Fibroblast of mammary gland (primary cell): ENCODE results near the gene APC2.

Source experiments
- DNase-seq: peaks from one replicate; pipeline ENCODE4 v3.0.0-alpha.2; 2010; ENCODE audit warnings: low read depth
- H3K4me3 ChIP-seq: 2 replicates; pipeline ENCODE4 v1.5.1; 2011; ENCODE audit warnings: low read depth, mild to moderate bottlenecking, low read length, moderate library complexity; ENCODE audit not compliant: control insufficient read depth
- TF ChIP-seq, protein P1 (sequence below): conservative IDR thresholded peaks from 2 replicates; pipeline ENCODE4 v1.5.1; 2011; ENCODE audit warnings: low read depth, low read length, inconsistent platforms; ENCODE audit not compliant: control insufficient read depth, insufficient read depth

APC2 gene

GRCh38 chr19:1503089-1503924 is 53.4 kb downstream of the APC2 start:
- no peak overlapping the region for H3K4me3 ChIP-seq
- TF ChIP-seq, protein P1, sequence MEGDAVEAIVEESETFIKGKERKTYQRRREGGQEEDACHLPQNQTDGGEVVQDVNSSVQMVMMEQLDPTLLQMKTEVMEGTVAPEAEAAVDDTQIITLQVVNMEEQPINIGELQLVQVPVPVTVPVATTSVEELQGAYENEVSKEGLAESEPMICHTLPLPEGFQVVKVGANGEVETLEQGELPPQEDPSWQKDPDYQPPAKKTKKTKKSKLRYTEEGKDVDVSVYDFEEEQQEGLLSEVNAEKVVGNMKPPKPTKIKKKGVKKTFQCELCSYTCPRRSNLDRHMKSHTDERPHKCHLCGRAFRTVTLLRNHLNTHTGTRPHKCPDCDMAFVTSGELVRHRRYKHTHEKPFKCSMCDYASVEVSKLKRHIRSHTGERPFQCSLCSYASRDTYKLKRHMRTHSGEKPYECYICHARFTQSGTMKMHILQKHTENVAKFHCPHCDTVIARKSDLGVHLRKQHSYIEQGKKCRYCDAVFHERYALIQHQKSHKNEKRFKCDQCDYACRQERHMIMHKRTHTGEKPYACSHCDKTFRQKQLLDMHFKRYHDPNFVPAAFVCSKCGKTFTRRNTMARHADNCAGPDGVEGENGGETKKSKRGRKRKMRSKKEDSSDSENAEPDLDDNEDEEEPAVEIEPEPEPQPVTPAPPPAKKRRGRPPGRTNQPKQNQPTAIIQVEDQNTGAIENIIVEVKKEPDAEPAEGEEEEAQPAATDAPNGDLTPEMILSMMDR: peak; percentile 55
- peak; percentile 27 for DNase-seq

DNA sequence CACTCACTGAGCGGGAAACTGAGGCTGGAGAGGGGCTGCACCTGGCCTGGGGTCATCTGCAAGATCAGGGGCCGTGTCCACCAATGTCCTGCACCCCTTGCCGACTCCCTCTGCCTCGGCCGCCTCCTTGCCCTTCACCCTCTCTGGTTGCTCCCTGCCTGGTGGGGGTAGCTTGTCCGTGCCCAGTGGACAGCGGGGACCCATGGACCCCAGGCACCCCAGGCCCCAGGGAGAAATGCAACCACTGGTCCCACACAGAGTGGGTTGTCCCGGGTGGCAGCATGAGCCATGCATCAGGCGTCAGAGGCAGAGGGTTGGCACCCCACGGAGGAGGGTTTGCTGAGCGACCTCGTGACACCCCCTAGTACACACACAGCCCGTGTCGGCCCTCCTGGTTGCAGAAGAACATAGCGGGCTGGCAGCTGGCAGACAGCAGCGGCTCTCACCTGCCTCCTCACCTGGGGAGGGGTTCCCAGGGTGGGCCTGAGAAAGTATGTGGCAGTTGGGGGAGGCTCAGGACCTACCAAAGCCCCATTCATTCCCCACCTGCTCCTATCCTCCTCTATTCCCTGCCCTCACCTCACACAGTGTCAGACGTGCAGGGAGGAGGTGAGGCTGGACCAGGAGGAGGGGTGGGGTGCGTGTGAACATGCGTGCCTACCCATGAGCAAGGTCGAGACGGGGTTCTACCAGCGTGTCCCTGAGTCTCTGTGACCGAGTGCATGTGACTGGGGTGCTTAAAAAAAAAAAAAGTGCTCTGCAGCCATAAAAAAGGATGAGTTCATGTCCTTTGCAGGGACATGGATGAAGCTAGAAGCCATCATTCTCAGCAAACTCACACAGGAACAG is 54.2 kb downstream of the APC2 start:
- H3K4me3 ChIP-seq: no peak overlapping the region
- DNase-seq: no peak
- TF ChIP-seq, protein P1: no peak

DNA sequence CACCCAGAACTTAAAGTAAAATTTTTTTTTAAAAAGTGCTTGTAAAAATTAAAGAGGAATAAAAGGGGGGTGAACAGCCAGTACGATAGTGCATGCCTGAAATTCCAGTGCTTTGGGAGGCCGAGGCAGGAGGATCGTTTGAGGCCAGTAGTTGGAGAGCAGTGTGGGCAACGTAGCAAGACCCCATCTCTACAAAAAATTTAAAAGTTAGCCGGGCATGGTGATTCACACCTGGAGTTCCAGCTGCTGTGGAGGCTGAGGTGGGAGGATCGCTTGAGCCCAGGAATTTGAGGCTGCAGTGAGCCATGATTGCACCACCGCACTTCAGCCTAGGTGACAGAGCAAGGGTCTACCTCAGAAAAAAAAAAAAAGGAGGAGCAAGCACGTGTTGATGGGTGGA is 55.1 kb downstream of the APC2 start:
- no peak for DNase-seq
- TF ChIP-seq, protein P1: no peak
- no peak overlapping the region for H3K4me3 ChIP-seq

DNA sequence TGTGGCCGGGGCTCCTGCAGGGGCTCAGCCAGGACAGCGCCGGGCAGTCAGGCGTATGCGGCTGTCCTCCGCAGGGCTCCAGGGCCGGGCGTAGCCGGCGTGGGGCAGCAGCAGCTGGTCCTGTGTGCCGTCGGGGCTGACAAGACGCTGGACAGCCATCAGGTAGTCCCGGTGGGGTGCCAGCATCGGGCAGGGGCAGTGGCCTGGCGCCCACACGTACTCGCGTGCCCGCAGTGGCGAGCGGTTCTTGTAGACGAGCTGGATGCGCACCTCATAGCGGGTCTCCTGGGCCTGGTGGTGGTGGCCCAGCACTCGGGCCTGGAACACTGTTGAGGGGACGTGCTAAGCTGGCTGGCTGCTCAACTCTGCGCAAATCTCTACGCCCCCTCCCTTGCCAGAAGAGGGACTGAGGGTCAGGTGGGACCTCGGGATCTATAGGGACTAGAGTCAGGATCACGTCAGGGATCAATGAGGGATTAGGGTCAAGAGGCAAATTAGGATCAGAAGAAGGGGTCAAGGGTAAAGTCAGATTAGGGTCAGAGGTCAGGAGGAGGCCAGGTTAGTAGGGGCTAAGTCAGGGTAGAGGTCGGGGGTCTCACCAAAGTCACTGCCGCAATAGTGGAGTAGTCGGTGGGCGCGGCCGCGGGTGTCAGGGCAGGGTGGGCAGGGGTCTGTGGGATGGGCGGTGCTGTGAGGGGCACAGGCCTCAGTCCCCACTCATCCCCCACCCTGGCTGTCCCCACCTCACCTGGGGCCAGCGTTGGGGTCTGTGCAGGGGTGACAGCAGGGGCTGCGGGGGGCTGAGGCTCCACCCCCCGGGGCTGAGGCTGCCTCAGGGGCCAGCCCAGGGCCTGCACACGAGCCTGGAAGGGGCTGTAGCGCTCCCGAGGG is 56.3 kb downstream of the APC2 start:
- TF ChIP-seq, protein P1: no peak

DNA sequence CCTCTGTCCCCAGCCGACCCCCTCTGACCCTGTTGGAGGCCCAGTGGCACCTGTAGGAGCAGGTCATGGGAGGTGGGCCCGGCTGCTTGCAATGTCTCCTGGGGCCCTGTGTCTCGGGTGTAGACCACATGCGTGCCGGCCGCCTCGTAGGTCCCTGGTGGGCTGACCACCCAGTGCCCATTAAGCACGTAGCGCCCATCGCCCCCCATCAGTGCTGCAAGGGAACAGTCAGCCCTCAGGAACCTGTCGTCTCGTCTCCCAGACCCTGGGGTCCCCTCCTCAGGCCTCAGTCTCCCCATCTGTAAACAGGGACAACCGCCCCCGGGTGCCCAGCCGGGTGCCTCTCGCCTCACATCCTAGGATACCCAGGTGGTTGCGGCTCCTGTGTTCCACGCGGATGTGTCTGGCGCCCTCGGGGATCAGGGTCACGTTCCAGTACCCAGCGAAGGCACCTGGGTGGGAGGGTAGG is 57.3 kb downstream of the APC2 start:
- no peak for DNase-seq
- TF ChIP-seq, protein P1: no peak
- peak overlapping the region; percentile 6 for H3K4me3 ChIP-seq

More for the DNA sequence above, 56.3 kb downstream of the APC2 start:
- H3K4me3 ChIP-seq: no peak overlapping the region
- DNase-seq: no peak
